Lung (tissue), 12 donors: ENCODE results near the gene TTC31. TPM values are rescaled to one million over a fixed set of nuclear protein-coding genes. Genes with fewer than 3 reads are reported as not detected.
"Not testable (repeated sequence)": the region's sequence is repeated elsewhere in the genome, so short reads cannot be mapped to it uniquely, and the experiment has no call there.

Experiments
- ATAC-seq: fragments of 200-7000 bp; cut with Tn5 transposase; one replicate; pipeline ENCODE4 v1.9.1; 2020; ENCODE audit warnings: moderate number of reproducible peaks; ENCODE audit not compliant: insufficient read depth, low FRiP score
- DNase-seq, 3 donors: peaks; one replicate each; pipeline ENCODE4 v3.0.0-alpha.2; 2013 to 2017
- H3K27ac ChIP-seq, 2 donors: one replicate each; pipeline ENCODE4 v1.5.1; 2013; ENCODE audit warnings: mild to moderate bottlenecking in 2 of 2, moderate library complexity in 2 of 2, control low read depth in 1 of 2, inconsistent platforms in 1 of 2, low read depth in 1 of 2, low read length in 1 of 2
- H3K27me3 ChIP-seq, 3 donors: one replicate each; pipeline ENCODE4 v1.5.1; 2013; ENCODE audit warnings: low read length in 2 of 3; ENCODE audit not compliant: control insufficient read depth in 3 of 3, insufficient read depth in 3 of 3
- H3K36me3 ChIP-seq, 4 donors: one replicate each; pipeline ENCODE4 v1.5.1; 2013; ENCODE audit warnings: low read length in 4 of 4, mild to moderate bottlenecking in 1 of 4, moderate library complexity in 1 of 4; ENCODE audit not compliant: control insufficient read depth in 4 of 4, insufficient read depth in 4 of 4
- H3K4me1 ChIP-seq, 5 donors: one replicate each; pipeline ENCODE4 v1.5.1; 2013; ENCODE audit warnings: low read length in 5 of 5, mild to moderate bottlenecking in 2 of 5, moderate library complexity in 1 of 5; ENCODE audit not compliant: control insufficient read depth in 5 of 5, insufficient read depth in 5 of 5
- H3K4me3 ChIP-seq: one replicate; pipeline ENCODE4 v1.5.1; 2013; ENCODE audit warnings: mild to moderate bottlenecking, control low read depth, moderate library complexity
- H3K9ac ChIP-seq, 2 donors: one replicate each; pipeline ENCODE4 v1.5.1; 2013; ENCODE audit warnings: low read length in 2 of 2, control low read depth in 1 of 2; ENCODE audit not compliant: insufficient read depth in 1 of 2
- H3K9me3 ChIP-seq, 4 donors: one replicate each; pipeline ENCODE4 v1.5.1; 2013; ENCODE audit warnings: low read length in 3 of 4, mild to moderate bottlenecking in 1 of 4, moderate library complexity in 1 of 4; ENCODE audit not compliant: control insufficient read depth in 4 of 4, insufficient read depth in 3 of 4
- WGBS, 2 donors: extraction: QIAGEN DNeasy Blood & Tissue Kit; methylation state at CpG; one replicate each; pipeline ENCODE4 v1.1.7; 2013; 5-methylcytosine and 5-hydroxymethylcytosine counted together
- polyA plus RNA-seq, 2 donors: library from polyadenylated mRNA; stranded (reverse); fragments of 200-250 nt; gene quantifications; one replicate each; pipeline ENCODE4 v1.2.1, GENCODE V29; 2013
- total RNA-seq, 2 donors: library from RNA; depleted of rRNA in 1 of 2; stranded (reverse); fragments of >200 nt in 1 of 2; gene quantifications; one replicate each; pipeline ENCODE4 v1.2.1, GENCODE V29; 2014 to 2021
- TF ChIP-seq, protein P1 (sequence below): IDR thresholded peaks from 2 replicates; pipeline ENCODE4 v1.5.1; 2012; ENCODE audit warnings: mild to moderate bottlenecking; ENCODE audit errors: control extremely low read depth, extremely low read depth
- donor health status: control.
- donor health status: control.
- donor health status: Bipolar disorder and iron deficiency.
- donor health status: healthy.
- donor health status: DM: yes; HTN: yes; CAD: no.

Gene TTC31
- total and polyA plus RNA-seq, 4 donors, result 13.7 to 23.7 (median 20.0) TPM

DNA sequence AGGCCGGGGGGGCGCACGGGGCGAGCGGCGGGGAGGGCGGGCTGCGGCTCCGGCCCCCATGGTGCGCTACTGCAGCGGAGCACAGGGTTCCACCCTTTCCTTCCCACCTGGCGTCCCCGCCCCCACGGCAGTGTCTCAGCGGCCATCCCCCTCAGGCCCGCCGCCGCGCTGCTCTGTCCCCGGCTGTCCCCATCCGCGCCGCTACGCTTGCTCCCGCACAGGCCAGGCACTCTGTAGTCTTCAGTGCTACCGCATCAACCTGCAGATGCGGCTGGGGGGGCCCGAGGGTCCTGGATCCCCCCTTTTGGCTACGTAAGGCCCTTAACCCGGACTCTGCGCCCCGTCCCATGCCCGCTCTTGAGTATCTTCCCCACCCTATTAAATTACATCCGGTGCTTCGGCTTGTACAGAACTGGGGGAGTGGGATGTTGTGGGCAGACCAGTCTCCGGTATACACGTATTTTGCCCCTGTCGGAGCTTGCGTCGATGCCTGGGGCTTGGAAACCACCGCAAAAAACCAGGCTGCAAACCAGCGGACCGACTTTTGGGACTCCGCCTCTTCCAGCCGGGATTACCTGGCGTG lies 25.2 kb upstream of the TTC31 start:
- H3K4me1 ChIP-seq, result peaks cover 6 to 33% (median 11%) of the 10 kb centered on the region in 5 donors

DNA sequence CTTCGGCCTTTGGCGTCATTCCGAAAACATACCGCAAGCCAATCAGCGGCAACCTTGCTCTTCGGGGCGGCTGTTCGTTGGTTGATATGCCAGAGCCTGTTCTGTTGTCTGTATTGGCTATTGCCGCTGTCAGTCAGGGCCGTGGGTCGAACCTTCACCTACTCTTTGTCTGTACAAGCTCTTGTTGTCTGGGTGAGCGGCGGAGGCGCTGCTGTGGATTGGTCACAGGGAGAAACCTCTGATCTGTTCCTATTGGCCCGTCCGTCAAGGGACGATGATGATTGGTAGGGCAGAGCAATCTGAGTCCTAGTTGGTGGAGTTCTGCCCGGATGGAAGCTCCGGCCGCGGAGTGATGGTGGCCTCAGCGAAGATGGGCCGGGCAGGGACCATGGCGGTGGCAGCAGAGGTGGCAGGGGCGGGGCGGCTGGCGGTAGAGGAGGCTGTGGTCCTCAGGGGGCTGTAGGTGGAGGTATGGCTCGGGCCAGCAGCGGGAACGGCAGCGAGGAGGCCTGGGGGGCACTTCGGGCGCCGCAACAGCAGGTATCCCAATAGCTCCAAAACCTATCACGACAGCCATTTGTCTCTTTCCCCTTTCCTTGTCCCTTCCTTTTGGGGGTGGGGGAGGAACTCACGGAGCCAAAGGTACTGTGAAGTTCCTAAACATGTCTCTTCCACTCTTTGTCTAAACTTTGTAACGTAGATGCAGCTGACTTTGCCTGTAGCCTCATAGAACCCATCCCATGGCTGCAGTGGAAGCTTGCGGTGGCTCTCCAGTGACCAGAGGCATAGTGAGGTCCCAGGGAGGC lies 24.5 kb upstream of the TTC31 start, which contains the start of gene WBP1:
TSS of gene WBP1 (plus strand) at position 307 of the 806 bp plus-strand sequence. CDS start at position 472, 165 bp downstream.
- H3K9me3 ChIP-seq, result no peaks in the 10 kb centered on the region
- WGBS, 2 donors, result 0 to 1% methylated on average over 36 to 38 of the region's 38 CpGs
- DNase-seq (peak; percentile 100), ATAC-seq (peak; percentile 93)
- peak within 1 kb of the TSS; percentile 54 for H3K4me3 ChIP-seq
- H3K9ac ChIP-seq, result peak within 1 kb of the TSS; percentile 80 to 92
- H3K4me1 ChIP-seq, result peaks cover 6 to 33% (median 11%) of the 10 kb centered on the region in 5 donors
- TF ChIP-seq, protein P1, sequence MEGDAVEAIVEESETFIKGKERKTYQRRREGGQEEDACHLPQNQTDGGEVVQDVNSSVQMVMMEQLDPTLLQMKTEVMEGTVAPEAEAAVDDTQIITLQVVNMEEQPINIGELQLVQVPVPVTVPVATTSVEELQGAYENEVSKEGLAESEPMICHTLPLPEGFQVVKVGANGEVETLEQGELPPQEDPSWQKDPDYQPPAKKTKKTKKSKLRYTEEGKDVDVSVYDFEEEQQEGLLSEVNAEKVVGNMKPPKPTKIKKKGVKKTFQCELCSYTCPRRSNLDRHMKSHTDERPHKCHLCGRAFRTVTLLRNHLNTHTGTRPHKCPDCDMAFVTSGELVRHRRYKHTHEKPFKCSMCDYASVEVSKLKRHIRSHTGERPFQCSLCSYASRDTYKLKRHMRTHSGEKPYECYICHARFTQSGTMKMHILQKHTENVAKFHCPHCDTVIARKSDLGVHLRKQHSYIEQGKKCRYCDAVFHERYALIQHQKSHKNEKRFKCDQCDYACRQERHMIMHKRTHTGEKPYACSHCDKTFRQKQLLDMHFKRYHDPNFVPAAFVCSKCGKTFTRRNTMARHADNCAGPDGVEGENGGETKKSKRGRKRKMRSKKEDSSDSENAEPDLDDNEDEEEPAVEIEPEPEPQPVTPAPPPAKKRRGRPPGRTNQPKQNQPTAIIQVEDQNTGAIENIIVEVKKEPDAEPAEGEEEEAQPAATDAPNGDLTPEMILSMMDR, result no peak
- peak within 1 kb of the TSS; percentile 78 to 94 for H3K27ac ChIP-seq
- H3K36me3 ChIP-seq, result peaks cover 6 to 15% (median 7%) of the 10 kb centered on the region in 4 donors
- H3K27me3 ChIP-seq, result no peaks in the 10 kb centered on the region

More for the DNA sequence above, 25.2 kb upstream of the TTC31 start:
- DNase-seq (peak in 2 of 3 donors; percentile 74 to 75), ATAC-seq (peak; percentile 27)
- Histone ChIP-seq H3K27ac (peak overlapping the region; percentile 78 to 94), H3K36me3 (peaks cover under 1 to 13% (median 5%) of the 10 kb centered on the region in 4 donors), H3K9me3 (no peaks in the 10 kb centered on the region), H3K4me3 (peak overlapping the region; percentile 54), H3K9ac (peak overlapping the region; percentile 80 to 92), H3K27me3 (no peaks in the 10 kb centered on the region)
- TF ChIP-seq, protein P1, result no peak
- WGBS, 2 donors, result 0 to 1% methylated on average over 42 to 46 of the region's 46 CpGs

DNA sequence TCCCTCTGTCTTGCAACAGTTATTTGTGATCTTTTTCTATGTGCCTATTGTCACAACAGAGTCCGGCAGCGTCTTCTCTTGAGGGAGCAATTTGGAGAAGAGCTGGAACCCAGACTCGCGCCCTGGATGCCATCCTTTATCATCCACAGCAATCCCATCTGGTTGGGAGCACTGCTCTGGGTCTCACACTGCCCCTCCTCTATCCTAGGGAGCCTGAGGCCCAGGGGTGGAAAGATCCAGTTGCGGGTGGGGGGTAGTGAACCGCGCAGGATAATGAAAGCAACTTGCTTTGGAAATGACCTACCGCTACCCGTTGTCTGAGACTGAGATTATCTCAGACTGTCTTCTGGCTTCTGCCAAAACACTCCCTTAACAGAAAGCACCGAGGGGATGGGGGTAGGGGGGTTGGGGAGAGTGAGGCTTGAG lies 23.9 kb upstream of the TTC31 start:
- ATAC-seq (no peak), DNase-seq (peak in 1 of 3 donors; percentile 33)
- no peaks in the 10 kb centered on the region for H3K9me3 ChIP-seq
- 2 to 9% methylated on average over 10 of the region's 10 CpGs for WGBS, 2 donors
- TF ChIP-seq, protein P1, result no peak
- H3K27me3 ChIP-seq, result no peaks in the 10 kb centered on the region
- peaks cover 6 to 15% (median 7%) of the 10 kb centered on the region in 4 donors for H3K36me3 ChIP-seq
- H3K27ac ChIP-seq, result peak overlapping the region; percentile 55 to 68
- H3K4me3 ChIP-seq, result peak overlapping the region; percentile 50
- H3K4me1 ChIP-seq, result peaks cover 6 to 33% (median 11%) of the 10 kb centered on the region in 5 donors
- peak overlapping the region; percentile 54 to 78 for H3K9ac ChIP-seq

DNA sequence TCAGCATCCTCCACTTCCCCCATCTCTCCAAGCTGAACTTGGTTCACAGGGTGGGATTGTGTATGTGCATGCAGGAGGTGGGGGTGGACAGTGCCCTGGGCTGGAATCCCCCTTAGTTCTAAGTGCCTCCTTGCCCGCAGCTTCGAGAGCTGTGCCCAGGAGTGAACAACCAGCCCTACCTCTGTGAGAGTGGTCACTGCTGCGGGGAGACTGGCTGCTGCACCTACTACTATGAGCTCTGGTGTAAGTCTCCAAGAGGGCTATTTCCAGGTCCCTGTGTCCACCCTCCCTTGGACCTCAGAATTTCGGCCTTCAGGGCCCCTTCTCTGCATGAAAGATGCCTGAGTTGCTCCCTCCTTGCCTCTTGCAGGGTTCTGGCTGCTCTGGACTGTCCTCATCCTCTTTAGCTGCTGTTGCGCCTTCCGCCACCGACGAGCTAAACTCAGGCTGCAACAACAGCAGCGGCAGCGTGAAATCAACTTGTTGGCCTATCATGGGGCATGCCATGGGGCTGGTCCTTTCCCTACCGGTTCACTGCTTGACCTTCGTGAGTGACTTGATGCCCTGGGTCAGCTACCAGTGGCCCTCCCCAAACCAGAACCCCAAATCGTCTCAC lies 23.3 kb upstream of the TTC31 start:
- H3K9me3 ChIP-seq, H3K4me3 ChIP-seq, DNase-seq, H3K9ac ChIP-seq, H3K27me3 ChIP-seq, H3K27ac ChIP-seq, ATAC-seq: not testable (repeated sequence)
- Histone ChIP-seq H3K36me3 (peaks cover 6 to 15% (median 7%) of the 10 kb centered on the region in 4 donors), H3K4me1 (peaks cover 10 to 34% (median 15%) of the 10 kb centered on the region in 5 donors)
- 78 to 81% methylated on average over 13 of the region's 13 CpGs for WGBS, 2 donors

DNA sequence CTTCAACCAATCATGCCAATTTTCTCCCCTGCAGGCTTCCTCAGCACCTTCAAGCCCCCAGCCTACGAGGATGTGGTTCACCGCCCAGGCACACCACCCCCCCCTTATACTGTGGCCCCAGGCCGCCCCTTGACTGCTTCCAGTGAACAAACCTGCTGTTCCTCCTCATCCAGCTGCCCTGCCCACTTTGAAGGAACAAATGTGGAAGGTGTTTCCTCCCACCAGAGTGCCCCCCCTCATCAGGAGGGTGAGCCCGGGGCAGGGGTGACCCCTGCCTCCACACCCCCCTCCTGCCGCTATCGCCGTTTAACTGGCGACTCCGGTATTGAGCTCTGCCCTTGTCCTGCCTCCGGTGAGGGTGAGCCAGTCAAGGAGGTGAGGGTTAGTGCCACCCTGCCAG lies 22.7 kb upstream of the TTC31 start:
- not testable (repeated sequence) for ATAC-seq, DNase-seq, H3K4me3 ChIP-seq, H3K9ac ChIP-seq, H3K9me3 ChIP-seq, H3K27me3 ChIP-seq, H3K27ac ChIP-seq
- 84 to 86% methylated on average over 10 of the region's 10 CpGs for WGBS, 2 donors
- Histone ChIP-seq H3K4me1 (peaks cover 10 to 33% (median 15%) of the 10 kb centered on the region in 5 donors), H3K36me3 (peaks cover 6 to 15% (median 7%) of the 10 kb centered on the region in 4 donors)
